Activated B cell treated with CpG ODN at 0.5 μM for 24 hours (primary cell): ENCODE data around the gene ZFR2. TPM values are rescaled to one million over a fixed set of nuclear protein-coding genes. Genes with fewer than 3 reads are reported as not detected.

ENCODE experiments used
- ATAC-seq: fragments of 200-7000 bp; cut with Tn5 transposase; one replicate; pipeline ENCODE4 v1.10.0; 2021; ENCODE audit warnings: low read depth, mild to moderate bottlenecking, moderate library complexity
- CTCF ChIA-PET: fragments of 350-600 bp; sonication (Branson Sonifier 250); formaldehyde crosslinking; loops from one replicate; lab custom pipeline; 2021; ENCODE audit warnings: antibody characterized with exemption; lab: Charles Lee
- POLR2A ChIA-PET: fragments of 350-600 bp; sonication (Branson Sonifier 250); formaldehyde crosslinking; loops from one replicate; lab custom pipeline; 2021; ENCODE audit warnings: antibody characterized with exemption; lab: Charles Lee
- DNase-seq: peaks from one replicate; pipeline ENCODE4 v3.0.0; 2022
- H3K27ac Mint-ChIP-seq: one replicate; pipeline ENCODE4 v1.8.0; 2020; ENCODE audit warnings: mixed read lengths
- H3K27me3 Mint-ChIP-seq: one replicate; pipeline ENCODE4 v1.8.0; 2021; ENCODE audit warnings: mixed read lengths
- H3K36me3 Mint-ChIP-seq: one replicate; pipeline ENCODE4 v1.8.0; 2021; ENCODE audit warnings: low read depth, mixed read lengths
- H3K4me1 Mint-ChIP-seq: one replicate; pipeline ENCODE4 v1.8.0; 2021; ENCODE audit warnings: mixed read lengths
- H3K4me3 Mint-ChIP-seq: one replicate; pipeline ENCODE4 v1.8.0; 2020; ENCODE audit warnings: mild to moderate bottlenecking, mixed read lengths
- H3K9me3 Mint-ChIP-seq: one replicate; pipeline ENCODE4 v1.8.0; 2020; ENCODE audit warnings: mixed read lengths
- intact Hi-C: fragments of 100-400 bp; cut with micrococcal nuclease; formaldehyde crosslinking; loops from one replicate; pipeline ENCODE4 v1.15.1; 2024
- total RNA-seq: library from RNA; stranded (reverse); gene quantifications from 2 replicates; pipeline ENCODE4 v1.2.3, GENCODE V29; 2022
- TF ChIP-seq, protein P1 (sequence below): fragments of 200-600 bp; IDR thresholded peaks from one replicate; pipeline ENCODE4 v1.8.0; 2022; ENCODE audit warnings: antibody characterized with exemption, mild to moderate bottlenecking

The ZFR2 gene
- total RNA-seq, 1 donor from 2014 or later, result 0.31 TPM

GRCh38 chr19:3801412-3802096 lies 67.3 kb downstream of the ZFR2 start:
- H3K27ac Mint-ChIP-seq, result no peak overlapping the region
- TF ChIP-seq, protein P1, sequence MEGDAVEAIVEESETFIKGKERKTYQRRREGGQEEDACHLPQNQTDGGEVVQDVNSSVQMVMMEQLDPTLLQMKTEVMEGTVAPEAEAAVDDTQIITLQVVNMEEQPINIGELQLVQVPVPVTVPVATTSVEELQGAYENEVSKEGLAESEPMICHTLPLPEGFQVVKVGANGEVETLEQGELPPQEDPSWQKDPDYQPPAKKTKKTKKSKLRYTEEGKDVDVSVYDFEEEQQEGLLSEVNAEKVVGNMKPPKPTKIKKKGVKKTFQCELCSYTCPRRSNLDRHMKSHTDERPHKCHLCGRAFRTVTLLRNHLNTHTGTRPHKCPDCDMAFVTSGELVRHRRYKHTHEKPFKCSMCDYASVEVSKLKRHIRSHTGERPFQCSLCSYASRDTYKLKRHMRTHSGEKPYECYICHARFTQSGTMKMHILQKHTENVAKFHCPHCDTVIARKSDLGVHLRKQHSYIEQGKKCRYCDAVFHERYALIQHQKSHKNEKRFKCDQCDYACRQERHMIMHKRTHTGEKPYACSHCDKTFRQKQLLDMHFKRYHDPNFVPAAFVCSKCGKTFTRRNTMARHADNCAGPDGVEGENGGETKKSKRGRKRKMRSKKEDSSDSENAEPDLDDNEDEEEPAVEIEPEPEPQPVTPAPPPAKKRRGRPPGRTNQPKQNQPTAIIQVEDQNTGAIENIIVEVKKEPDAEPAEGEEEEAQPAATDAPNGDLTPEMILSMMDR, result no peak
- ATAC-seq (peak; percentile 68), DNase-seq (peak; percentile 40)
- peaks cover 4% of the 10 kb centered on the region for H3K9me3 Mint-ChIP-seq
- H3K27me3 Mint-ChIP-seq, result peaks cover 11% of the 10 kb centered on the region
- H3K36me3 Mint-ChIP-seq, result no peaks in the 10 kb centered on the region
- intact Hi-C loops, result loop anchor here (1.0 kb wide), 1 partner anchor 9 kb away; no protein-coding TSS in a partner anchor
- ChIA-PET POLR2A (no interaction called here), CTCF (no interaction called here)
- H3K4me1 Mint-ChIP-seq, result peaks cover 18% of the 10 kb centered on the region
- H3K4me3 Mint-ChIP-seq, result peak overlapping the region; percentile 62

DNA sequence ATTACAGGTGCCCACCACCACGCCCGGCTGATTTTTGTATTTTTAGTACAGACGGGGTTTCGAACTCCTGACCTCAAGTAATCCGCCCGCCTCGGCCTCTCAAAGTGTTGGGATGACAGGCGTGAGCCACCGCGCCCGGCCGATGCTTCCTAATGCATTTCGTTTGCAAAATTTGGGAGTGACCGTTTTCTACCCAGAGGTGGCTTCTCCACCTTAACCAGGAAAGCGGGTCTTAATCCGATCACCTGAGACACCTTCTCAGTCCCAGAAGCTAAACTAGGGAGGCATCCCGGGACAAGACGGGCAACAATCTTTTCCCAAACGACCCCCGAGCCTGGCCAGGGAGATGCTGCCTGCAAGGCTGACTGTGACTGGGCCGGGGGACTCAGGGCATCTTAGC lies 67.8 kb downstream of the ZFR2 start:
- peak overlapping the region; percentile 62 for H3K4me3 Mint-ChIP-seq
- H3K9me3 Mint-ChIP-seq, result peaks cover 6% of the 10 kb centered on the region
- DNase-seq, result no peak
- POLR2A ChIA-PET, result no interaction called here
- H3K36me3 Mint-ChIP-seq, result no peaks in the 10 kb centered on the region
- peaks cover 11% of the 10 kb centered on the region for H3K27me3 Mint-ChIP-seq
- CTCF ChIA-PET, result no interaction called here
- intact Hi-C loops, result loop anchor here (1.0 kb wide), 1 partner anchor 9 kb away; no protein-coding TSS in a partner anchor
- no peak overlapping the region for H3K27ac Mint-ChIP-seq
- TF ChIP-seq, protein P1, result no peak
- no peak for ATAC-seq
- peaks cover 18% of the 10 kb centered on the region for H3K4me1 Mint-ChIP-seq

- DNase-seq, result no peak
- no peak for ATAC-seq
- peaks cover 18% of the 10 kb centered on the region for H3K4me1 Mint-ChIP-seq
- H3K36me3 Mint-ChIP-seq, result no peaks in the 10 kb centered on the region
- intact Hi-C loops, result no loop called here
- ChIA-PET POLR2A (no interaction called here), CTCF (no interaction called here)
- H3K27ac Mint-ChIP-seq, result no peak overlapping the region
- H3K27me3 Mint-ChIP-seq, result peaks cover 9% of the 10 kb centered on the region
- peaks cover 9% of the 10 kb centered on the region for H3K9me3 Mint-ChIP-seq
- TF ChIP-seq, protein P1, result no peak
- H3K4me3 Mint-ChIP-seq, result no peak overlapping the region
Measured at GRCh38 chr19:3798137-3798536, 70.7 kb downstream of the ZFR2 start.

GRCh38 chr19:3796358-3796757 lies 72.5 kb downstream of the ZFR2 start:
- no peak overlapping the region for H3K4me3 Mint-ChIP-seq
- peaks cover 10% of the 10 kb centered on the region for H3K9me3 Mint-ChIP-seq
- H3K4me1 Mint-ChIP-seq, result peaks cover 9% of the 10 kb centered on the region
- CTCF ChIA-PET, result no interaction called here
- POLR2A ChIA-PET, result interaction anchor here (0.7 to 1.7 kb wide), 2 partner anchors 12 to 34 kb away, joined by 3 to 9 read pairs; partner anchors contain the start of gene MRPL54
- H3K27ac Mint-ChIP-seq, result no peak overlapping the region
- TF ChIP-seq, protein P1, result no peak
- intact Hi-C loops, result no loop called here
- no peaks in the 10 kb centered on the region for H3K36me3 Mint-ChIP-seq
- ATAC-seq (no peak), DNase-seq (no peak)
- H3K27me3 Mint-ChIP-seq, result peaks cover 5% of the 10 kb centered on the region

GRCh38 chr19:3793799-3794198 lies 75.0 kb downstream of the ZFR2 start:
- H3K36me3 Mint-ChIP-seq, result no peaks in the 10 kb centered on the region

More at GRCh38 chr19:3793799-3794198, 75.0 kb downstream of the ZFR2 start:
- Mint-ChIP-seq H3K27ac (no peak overlapping the region), H3K27me3 (peaks cover 1% of the 10 kb centered on the region), H3K4me1 (peaks cover 8% of the 10 kb centered on the region), H3K4me3 (no peak overlapping the region), H3K9me3 (peaks cover 14% of the 10 kb centered on the region)
- DNase-seq (no peak), ATAC-seq (no peak)
- POLR2A ChIA-PET, result interaction anchor here (0.7 kb wide), 1 partner anchor 1253 kb away, joined by 3 read pairs; no protein-coding TSS in a partner anchor
- CTCF ChIA-PET, result interaction anchor here (0.6 kb wide), 1 partner anchor 1056 kb away, joined by 3 read pairs; no protein-coding TSS in a partner anchor
- intact Hi-C loops, result no loop called here
- TF ChIP-seq, protein P1, result no peak
